Activated CD4-positive, CD25-positive, alpha-beta regulatory T cell treated with anti-CD3 and anti-CD28 coated beads, Interleukin-2, amount 50 U/mL, for 24 hours (primary cell): ENCODE data around the gene KSR1.
"Not testable (repeated sequence)": the region's sequence is repeated elsewhere in the genome, so short reads cannot be mapped to it uniquely, and the experiment has no call there.

Experiments
- ATAC-seq, 2 donors: fragments of 150-1000 bp; cut with Tn5 transposase; one replicate each; pipeline ENCODE4 v1.10.0; 2021; ENCODE audit warnings: mild to moderate bottlenecking in 1 of 2, moderate library complexity in 1 of 2

KSR1 gene

DNA sequence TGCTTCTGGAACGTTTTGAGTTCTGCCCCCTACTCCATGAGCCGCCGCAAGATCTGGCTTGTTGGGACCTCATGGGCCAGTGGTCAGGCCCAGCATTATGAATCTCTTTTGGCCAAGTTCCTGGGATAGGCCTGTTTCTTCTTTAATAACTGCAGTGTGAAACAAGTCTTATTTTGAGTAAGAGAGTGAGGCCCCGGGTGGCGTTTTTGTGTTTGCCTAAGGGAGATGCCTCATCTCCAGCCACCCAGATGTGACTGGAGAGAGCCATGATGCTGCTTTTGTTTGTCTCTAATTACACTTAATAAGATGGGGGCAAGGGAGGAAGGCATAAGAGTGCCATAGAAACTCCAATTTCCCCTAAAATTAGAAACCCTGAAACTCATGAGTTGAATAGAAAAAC, 39.8 kb downstream of the KSR1 start:
- ATAC-seq = no peak

DNA sequence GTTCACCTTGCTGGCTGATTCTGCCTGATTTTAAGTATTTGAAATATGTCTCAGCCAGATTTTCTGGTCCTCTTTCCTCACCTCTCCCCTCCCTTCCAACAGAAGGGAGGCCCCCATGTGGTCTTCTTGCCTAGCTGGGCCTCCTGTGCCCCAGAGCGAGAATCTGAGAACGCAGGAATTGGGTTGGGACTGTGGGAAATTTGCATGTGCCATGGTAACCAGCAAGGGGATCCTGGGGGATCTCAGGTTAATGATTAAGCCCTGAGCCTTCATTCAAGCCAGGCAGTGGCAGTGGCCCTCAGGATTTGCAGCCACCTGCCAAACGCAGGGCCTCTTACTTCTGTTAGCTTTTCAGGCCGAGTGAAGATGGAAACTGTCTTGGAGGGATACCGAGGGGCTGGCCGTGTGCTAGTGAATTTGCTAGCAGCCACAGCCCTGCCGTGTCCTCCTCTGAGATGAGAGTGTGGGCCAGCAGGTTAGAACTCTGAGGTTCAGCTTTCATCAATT, 40.2 kb downstream of the KSR1 start:
- ATAC-seq = no peak

DNA sequence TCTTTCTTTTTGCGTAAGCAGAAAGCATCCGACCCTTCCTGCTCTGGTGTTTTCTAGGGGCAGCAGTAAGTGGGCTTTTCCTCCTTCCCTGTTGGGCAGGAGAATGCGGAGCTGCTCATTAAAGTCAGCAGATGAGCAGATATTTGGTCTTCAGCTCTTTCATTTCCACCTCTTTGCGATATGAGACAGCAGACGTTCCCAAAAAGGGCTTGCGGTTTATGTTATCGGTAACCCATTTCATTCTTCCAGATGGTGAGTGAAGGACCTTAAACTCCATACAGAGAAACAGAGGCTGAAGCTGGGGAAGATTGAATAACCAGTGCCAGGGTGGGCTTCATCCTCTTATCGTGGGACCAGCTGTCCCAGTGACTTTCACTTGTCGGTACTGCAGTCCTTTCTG, 40.7 kb downstream of the KSR1 start:
- ATAC-seq = no peak

DNA sequence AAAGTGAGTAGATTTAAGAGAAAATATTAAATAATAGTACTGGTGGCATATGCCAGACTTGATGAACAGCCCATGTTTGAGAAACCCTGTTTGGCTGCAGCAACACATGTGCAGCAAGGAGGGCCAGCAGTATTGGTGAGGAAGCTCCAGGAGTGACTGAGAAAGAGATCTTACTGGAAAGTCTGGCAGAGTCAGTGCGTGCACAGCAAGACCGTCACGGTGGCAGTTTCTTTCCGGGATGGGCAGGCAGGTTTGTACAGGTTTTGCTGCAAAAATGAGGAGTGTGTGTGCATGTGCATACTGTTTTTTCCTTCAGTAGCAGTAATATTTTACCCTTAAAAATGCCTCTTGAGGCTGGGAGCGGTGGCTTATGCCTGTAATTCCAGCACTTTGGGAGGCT, 41.4 kb downstream of the KSR1 start:
- ATAC-seq = no peak

DNA sequence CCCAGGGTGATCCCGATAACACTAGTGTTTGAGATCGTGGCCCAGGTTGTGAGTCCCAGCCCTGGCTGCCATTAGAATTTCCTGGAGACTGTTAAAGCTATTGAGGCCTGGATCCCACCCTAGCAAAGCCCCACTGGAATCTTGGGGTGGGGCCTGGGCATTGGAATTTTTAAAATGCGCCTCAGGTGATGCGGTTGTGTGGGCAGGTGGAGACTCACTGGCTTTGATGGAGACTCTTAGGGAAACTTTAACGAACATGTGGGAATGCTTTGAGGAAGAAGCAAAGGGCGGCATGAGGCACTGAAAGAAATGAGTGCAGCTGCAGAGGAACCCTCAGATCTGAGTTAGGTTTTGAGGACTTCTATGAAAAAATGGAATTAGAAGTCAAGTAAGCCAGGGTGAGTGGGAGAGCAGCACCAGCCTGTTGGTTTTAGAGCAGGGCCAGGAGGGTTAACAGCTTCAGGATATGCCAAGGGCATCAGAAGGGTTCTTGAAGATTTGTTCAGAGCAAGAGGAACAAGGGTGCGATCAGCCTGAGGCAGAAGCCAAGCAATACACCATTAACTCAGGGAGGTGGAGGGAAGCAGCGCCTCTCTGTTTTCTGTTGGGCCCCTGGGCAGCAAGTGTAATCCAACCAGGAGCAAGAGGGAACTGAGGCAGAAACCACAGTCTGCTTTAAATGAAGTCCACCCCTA, 42.5 kb downstream of the KSR1 start:
- no peak for ATAC-seq

DNA sequence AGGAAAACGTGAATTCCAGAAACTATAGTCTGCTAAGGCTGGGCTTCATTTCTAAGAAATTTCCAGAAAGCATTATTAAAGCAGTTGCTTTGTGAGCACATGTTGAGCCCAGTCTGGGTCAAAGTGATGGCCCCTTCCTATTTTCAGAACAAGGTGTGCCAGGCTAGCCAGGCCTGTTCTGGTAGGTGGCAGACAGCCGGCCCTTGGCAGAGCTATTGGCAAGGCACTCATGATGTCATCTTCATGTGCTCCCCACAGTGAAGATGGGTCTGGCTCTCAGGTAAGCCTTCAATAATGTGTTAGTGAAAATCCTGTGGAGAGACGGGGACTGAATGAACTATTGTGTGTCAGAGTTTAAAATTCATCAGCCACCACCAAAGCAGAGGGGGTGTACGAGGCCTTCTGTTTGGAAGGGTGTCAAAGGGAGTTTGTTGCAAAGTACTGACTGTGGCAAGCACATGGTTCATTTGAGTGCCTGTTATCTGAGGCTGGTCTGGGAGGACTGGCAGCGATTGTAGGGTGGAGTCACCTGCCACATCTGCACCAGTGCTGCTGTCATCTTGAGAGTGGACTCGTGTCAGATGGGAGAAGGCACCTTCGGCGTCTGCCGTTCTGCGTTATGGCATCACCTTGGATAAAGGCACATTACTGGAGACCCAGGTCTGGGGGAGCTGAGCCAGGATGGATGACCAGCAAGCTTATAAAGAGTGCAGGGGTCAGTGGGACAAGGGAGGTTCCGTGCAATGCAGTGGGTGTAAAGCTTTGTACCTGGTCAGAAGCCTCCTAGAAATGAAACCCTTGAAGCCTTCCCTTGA, 43.4 kb downstream of the KSR1 start:
- ATAC-seq = no peak

DNA sequence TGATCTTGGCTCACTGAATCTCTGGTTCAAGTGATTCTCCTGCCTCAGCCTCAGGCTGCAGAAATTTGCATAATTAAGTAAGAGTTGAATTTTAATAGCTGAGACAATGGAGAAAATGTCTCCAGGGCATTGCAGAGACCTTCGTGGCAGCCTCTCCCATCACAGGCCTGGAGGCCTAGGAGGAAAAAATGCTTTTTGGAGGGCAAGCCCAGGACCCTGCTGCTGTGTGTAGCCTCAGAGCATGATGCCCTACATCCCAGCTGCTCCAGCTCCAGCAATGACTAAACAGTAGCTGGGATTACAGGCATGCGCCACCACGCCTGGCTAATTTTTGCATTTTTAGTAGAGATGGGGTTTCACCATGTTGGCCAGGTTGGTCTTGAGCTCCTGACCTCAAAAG, 45.1 kb downstream of the KSR1 start:
- not testable (repeated sequence) for ATAC-seq

DNA sequence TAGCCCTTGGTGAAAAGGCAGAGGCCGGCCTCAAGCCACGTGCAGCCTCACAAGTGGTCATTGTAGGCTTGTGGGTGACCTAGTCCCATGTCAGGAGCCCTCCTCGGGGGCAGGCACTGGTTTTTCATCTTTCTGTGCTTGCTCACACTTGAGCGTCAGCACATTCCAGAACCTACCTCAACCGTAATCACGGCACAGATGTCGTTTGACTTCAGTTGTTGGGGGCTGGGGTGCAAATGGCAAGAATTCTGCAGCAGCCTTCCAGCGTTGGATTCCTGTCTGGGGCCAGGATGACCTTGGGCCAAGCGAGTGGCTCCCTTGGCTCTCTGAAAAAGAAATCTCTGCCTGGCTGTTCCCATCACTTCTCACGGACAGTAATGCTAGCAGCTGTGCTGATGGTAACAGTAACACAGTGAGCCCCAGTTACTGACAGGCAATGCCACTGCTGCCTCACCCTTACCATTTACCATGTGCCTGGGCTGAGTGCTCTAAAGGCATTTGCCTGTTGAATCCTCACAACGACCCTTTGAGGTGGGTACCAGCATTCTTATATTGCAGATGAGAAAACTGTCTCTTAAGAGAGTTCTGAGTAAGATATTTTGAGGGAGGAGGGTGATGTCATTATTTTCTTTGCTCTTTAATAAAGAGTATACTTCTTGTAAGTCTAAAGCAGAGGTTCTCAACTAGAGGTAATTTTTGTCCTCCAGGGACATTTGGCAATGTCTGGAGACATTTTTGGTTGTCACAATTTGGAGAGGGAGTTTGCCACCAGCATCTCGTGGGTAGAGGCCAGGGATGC, 46.5 kb downstream of the KSR1 start:
- ATAC-seq = no peak

DNA sequence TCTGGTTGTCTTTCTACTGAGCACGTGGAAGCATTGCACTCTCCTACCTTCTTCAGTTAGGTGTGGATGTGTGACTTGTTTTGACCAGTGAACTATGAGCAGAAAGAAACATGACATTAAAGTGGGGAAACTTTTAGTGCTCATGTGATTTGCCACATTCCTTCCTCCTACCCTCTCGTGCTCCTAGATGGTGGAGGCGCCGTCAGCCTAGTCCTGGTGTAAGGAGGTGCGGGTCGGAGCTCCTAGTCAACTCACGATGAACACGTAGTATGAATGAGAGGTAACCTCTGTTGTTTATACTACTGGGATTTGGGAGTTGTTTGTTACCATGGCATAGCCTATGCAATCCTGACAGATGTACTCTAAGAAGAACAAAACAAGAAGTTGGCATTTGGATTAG, 47.4 kb downstream of the KSR1 start:
- ATAC-seq = no peak

DNA sequence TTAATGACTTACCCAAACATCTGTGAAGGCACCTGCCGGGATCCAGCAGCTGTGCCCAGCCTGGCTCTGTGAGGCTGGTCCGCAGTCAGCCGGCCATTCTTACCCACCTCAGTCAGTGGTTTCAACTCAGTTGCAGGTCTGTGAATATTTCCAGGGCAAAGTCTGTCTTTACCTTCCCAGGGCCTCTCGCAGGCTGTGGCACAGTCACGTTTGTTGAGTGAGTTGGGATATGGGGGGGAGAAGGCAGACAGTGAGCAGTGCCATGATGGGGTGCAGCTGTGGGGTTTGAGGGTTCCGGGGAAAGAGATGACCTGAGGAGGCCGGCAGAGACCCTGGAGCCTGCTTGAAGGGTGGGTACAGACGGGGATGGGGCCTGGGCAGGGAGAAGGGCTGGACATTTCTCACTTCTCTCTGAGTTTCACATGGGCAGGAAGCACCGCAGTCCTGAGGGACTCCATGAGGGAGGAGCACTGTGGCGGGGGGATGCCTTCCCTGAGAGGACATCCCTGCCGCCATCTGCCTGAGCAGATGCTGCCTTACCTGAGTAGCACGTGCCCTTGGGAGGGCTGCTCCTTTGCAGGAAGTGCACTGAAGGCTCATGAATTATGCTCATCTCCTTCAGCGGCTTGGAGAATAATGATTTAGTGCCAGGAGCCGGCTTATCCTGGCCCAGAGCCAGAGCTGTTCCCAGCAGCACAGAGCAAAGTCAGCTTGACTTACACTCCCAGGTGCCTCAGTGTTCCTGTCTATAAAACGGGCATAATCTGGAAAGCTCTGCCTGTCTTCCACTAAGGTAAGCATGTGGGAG, 48.1 kb downstream of the KSR1 start:
- no peak for ATAC-seq

DNA sequence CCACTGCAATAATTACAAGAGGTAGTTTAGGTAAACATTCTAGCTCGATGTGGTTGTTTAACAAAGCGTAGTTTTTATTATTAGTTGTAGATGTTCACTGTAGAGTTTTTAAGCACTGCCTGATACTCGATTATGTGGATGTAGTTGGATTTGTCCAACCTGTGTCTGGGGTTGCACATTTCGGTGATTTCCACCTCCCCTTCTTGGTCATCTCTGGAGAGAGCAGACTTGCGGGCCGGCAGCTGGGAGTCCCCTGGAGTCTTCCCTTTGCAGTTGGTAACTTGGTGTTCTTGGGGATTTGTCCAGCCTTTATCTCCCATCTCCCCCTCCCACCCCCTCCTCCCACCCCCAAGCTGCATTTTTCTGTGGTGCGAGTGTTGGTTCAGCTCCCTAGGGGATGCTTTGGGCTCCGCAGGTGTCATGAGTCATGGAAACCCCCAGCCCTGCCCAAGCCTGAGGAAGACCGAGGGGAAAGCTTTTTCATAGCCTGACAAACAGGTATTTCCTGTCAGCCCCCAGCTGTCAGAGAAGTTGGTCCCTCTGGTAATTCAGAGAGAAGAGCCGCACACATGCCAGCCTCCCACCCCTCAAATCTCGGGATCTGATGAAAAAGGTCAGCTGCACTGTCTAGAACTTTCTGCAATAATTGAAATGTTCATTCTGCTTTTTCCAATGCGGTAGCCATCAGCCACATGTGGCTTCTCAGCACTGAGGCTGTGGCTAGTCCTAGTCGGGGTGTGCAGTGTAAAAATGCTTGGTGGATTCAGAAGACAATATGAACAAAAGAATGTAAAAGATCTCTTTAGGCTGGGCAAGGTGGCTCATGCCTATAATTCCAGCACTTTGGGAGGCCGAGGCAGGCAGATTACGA, 50.3 kb downstream of the KSR1 start:
- ATAC-seq = peak in 1 of 2 donors; percentile 45

DNA sequence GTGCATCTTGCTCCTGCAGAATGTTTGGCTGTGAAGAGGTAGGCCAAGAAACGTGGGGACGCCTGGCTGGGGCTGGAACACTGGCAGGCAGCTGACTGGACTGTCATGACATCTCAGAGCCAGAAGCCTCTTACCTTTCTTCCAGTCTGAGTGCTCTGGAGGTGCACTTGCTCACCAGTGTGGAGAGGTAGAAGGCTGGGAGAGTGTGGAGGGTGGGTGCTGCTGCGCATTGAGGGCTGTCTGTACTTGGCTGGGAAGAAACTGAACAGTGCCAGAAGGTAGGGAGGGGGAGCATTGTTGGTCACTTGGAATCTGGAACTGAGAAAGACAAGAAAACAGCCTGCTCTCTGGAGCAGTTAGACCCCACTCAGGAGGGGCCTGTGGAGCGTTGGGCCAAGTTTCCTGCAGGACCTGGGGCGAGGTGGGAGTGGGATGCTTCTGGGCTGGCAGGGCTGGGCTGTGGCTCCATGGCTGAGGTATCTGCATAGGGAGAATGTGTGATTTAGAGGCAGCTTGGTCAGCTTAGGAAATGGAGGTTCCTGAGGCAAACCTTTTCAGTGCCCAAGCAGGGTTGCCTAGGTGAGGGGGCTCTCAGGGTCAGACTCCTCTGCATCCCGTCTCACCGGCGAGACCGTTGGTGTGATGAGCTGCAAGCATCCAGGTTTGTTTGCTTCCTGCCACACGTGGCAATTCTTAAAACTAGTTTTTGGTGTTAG, 55.1 kb downstream of the KSR1 start:
- ATAC-seq = no peak

DNA sequence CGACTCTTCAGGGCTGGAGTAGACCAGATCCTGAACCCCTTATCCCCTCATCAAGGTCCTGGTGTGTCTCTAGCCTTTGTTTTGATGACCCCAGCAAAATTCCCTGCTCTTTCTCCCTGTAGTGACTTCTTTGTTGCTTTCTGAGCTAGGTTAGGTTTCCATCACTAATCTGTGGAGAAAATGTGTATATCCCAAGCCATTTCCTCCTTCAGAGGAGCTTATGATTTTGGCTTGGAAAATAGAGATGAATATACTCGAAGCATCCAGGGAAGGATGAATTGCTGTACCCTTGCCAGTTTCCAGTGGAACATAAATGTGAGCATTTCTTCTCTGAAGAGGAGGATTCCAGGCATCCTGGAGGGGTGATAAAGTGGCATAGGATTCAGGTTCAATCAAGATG, 55.8 kb downstream of the KSR1 start:
- no peak for ATAC-seq

DNA sequence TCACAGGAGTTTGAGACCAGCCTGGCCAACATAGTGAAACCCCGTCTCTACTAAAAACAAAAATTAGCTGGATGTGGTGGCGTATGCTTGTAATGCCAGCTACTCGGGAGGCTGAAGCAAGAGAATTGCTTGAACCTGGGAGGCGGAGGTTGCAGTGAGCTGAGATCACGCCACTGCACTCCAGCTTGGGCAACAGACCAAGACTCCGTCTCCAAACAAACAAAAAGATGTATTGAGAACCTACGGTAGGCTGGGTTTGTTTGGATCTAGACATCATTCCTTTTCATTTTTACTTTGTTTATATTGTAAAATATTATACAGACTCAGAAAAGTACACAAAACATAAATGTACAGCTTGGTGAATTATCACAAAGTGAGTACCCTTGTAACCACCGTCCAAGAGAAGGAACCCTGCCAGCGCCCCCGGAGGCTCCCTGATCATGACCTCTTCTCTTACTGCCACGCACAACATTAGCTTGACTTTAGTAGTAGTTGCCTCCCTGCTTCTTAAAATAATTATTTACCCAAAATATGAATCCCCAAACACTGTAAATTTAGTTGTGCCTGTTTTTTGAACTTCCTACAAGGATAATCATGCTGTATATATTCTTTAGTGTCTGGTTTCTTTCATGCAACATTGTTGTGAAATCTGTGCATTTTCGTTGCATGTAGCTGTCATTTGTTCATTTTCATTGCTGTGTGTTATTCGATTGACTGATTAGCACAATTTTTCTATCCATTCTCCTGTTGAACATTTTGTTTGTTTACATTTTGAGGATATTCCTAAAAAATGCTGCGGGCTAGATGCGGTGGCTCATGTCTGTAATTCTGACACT, 56.5 kb downstream of the KSR1 start:
- no peak for ATAC-seq

DNA sequence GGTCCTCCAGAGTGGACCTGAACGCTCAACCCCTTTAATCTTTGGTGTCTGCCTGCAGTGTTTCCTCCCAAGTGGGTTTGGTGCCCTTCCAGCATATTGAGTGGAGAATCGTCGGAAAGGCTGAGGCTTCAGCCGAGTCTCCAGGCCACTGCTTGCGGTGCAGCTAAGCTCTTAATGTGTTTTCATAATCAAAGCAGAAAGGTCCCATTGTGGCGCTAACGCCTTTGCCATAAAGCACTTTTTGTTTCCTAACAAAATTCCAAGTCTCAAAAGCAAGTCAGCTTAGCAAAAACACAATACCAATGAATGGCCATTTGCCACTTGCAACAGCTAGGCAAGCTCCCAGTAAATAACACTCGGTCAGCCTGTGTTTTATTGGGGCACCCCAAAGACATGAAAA, 57.6 kb downstream of the KSR1 start:
- ATAC-seq = no peak

DNA sequence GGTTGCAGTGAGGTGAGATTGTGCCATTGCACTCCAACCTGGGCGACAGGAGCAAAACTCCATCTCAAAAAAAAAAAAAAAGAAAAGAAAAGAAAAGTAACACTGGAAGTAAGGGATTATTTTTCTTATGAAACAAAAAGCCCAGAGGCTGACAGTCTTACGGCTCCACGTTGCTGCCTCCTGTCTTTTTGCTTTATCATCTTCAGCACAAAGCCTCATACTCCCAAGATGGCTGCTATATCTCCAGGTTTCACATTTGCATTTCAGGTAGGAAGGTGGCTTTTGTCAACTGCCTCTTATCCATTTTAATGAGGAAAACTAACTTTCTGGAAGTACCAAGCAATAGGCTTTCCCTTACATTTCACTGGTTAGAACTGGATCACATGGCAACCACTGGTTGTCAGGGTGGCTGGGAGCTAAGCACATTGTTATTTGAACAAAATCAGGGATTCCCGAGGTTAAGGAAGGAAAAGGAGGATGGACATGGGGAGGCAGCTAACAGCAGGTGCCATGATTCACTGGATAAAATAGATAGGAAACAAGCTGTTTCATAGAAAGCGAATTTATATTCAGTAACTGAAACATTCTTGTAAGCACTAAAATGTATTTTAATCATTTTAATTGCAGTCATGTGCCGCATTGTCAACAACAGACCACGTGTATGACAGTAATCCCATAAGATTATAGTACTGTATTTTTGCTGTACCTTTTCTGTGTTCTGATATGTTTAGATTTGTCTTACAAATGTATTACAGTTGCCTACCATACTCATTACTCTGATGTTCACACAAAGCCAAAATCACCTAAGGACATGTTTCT, 58.6 kb downstream of the KSR1 start:
- no peak for ATAC-seq

DNA sequence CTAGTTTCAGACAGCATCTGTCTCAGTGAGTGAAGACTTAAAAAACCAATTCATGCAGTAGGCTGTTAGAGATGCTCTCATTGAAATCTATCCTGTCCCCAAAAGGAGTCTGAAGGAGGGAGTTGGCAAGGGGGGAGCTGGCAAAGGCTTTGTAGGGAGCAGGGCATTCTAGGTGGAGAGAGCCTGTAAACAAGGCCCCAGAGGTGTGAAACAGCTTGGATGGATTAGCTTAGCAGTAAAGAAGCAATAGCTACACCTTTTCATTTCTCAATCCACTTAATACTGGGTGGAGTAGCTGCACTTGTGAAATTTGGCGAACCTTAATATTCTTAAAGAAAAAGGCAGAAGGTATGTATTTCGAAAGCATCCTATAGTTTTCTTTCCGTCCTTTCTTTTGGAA, 61.8 kb downstream of the KSR1 start:
- no peak for ATAC-seq

DNA sequence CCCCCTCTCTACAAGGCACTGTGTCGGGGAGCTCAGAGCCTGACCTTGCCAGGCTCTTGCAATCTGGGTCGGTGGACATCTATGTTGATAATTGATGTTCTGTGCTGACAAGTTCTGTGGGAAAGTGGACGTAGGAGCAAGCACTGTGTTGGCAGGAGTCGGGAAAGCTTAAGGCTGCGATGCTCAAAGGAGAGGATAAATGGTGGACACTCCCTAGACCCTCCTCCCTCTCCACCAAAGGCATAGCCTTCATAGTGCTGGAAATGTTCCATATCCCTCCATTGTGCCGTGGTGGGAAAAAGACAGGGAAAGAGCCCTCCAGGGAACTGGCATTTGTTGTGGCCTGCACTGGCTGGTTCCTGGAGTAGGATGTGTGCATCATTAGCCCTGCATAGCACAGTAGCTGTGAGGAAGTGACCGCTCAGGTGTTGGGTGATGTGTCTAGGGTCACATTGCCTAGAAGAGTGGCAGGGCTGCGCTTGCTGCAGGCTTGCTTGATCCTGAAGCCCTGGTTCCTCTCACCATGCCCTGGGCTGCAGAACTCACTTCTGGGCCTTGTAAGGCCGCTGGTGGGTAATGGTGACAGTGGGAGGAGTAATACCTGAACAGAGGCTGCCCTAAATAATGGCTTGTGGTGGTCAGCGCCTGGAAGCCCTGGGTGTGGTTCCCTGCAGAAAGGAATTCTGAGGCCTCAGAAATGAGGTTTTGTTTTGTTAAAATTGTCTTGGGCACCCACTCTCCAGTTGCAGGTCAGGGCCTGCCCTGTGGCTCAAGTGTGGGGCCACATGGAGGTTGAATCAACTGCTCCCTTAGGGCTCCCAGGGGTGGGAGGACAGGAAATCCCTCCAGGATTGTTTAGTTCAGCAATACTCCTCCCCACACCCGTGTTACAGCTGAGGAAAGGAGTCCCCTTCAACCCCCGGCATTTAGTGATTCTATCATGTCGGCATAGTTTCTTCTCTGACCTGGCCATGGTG, 62.6 kb downstream of the KSR1 start:
- ATAC-seq = no peak
